Measurements from ENCODE around the gene C10orf105. TPM values are rescaled to one million over a fixed set of nuclear protein-coding genes. Genes with fewer than 3 reads are reported as not detected.

The C10orf105 gene, protein sequence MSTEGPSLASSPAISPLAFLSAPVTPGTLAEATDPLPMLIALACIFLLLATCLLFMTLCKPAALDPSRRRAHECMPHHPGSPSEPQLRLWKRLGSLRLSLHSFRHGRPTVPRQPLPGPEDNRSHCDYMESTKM
- total RNA-seq = under 1 TPM; 0.17 to 0.30 TPM

DNA sequence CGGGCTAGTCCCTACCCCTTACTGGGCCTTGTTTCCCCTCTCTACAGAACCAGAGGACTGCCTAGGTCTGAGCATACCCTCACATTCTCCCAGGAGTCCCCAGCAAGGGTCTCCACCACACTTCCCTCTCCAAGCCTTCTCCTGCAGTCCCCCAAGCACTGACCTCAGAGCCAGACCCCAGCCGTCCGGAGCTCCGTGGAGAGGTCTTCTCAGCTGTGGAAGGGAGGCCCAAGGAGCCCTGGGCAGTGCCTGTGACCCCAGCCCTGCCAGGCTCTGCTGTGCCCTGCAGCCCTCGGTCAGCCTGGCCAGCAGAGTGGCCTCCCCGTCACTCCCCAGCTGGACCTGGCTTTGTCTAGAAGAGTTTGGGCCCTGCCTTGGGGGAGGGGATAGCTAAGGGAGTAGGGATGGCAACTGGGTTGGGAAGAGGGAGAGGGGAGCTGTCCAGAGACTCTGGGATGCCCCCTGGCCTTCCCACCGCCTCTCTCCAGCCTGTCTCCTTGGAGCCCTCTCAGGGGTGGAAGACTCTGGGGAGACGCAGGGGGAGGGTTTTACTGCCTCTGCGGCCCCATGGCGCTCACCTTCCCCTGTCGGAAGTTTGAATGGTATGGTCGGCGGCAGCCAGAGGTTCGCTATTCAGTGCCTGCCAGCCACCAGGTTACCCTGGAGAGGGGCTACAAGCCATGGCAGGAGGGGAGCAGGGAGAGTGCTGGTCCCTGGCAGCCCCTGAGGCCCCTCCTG lies at the start of gene C10orf105:
C10orf105 (minus strand) TSS at position 315 of the 738 bp plus-strand sequence. CDS start 3,441 bp downstream, outside the sequence.
- no peak for ATAC-seq (ENCODE audit: low read depth)
- DNase-seq = no peak
- H3K4me1 Mint-ChIP-seq = peaks cover 11% of the 10 kb centered on the region
- no peaks in the 10 kb centered on the region for H3K27me3 Mint-ChIP-seq
- POLR2A ChIA-PET = no interaction called here
- H3K9me3 Mint-ChIP-seq = no peaks in the 10 kb centered on the region
- H3K4me3 Mint-ChIP-seq = no peak within 1 kb of the TSS
- H3K27ac Mint-ChIP-seq = peak within 1 kb of the TSS; percentile 56
- peaks cover 4% of the 10 kb centered on the region for H3K36me3 Mint-ChIP-seq

GRCh38 chr10:71767420-71768035 lies 48.0 kb upstream of the C10orf105 start:
- ATAC-seq (ENCODE audit: low read depth) = no peak
- Mint-ChIP-seq H3K36me3 (peaks cover 44% of the 10 kb centered on the region), H3K27ac (peak overlapping the region; percentile 83), H3K9me3 (no peaks in the 10 kb centered on the region), H3K27me3 (no peaks in the 10 kb centered on the region), H3K4me3 (peak overlapping the region; percentile 57), H3K4me1 (peaks cover 74% of the 10 kb centered on the region)
- no peak for DNase-seq
- POLR2A ChIA-PET = interaction anchor here (1.1 to 15.2 kb wide), 4 partner anchors 9 to 61 kb away, joined by 4 to 341 read pairs (median 5); no protein-coding TSS in a partner anchor

DNA sequence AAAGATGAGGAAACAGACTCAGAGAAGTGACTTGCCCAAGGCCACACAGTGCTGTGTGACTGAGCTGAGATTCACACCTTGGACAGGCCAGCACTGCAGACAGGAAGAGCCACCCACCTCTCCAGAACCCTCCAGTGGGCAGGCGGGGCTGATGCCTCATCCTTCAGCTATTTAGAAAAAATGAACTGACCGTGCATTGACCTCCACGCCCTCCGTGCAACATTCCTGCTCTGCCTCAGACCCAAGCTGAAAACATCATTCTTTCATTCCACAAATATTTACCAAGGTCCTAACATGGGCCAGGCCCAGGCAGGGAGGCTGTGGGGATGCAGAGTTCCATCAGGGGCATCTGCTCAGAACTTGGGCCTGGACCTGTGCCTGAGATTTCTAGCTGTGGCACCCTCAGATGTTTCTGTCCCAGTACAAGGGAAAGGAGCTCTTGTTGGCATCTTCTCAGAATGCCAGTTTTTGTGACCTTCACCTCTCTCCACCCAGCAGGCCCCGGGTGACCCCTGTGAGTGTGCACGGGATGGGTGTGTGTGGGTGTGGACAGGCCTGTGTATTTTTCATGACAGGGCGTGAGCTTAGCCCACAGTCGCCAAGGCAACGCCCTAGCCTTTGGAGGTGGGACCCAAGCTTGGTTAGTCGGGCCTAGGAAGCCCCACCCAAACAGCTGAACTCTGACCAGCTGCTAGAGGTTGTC lies 47.3 kb upstream of the C10orf105 start:
- Mint-ChIP-seq H3K9me3 (no peaks in the 10 kb centered on the region), H3K27me3 (no peaks in the 10 kb centered on the region), H3K27ac (peak overlapping the region; percentile 83), H3K4me3 (peak overlapping the region; percentile 57), H3K4me1 (peaks cover 75% of the 10 kb centered on the region), H3K36me3 (peaks cover 39% of the 10 kb centered on the region)
- POLR2A ChIA-PET = interaction anchor here (0.8 to 15.2 kb wide), 3 partner anchors 9 to 39 kb away, joined by 4 to 341 read pairs (median 4); no protein-coding TSS in a partner anchor
- DNase-seq (no peak), ATAC-seq (ENCODE audit: low read depth) (no peak)

DNA sequence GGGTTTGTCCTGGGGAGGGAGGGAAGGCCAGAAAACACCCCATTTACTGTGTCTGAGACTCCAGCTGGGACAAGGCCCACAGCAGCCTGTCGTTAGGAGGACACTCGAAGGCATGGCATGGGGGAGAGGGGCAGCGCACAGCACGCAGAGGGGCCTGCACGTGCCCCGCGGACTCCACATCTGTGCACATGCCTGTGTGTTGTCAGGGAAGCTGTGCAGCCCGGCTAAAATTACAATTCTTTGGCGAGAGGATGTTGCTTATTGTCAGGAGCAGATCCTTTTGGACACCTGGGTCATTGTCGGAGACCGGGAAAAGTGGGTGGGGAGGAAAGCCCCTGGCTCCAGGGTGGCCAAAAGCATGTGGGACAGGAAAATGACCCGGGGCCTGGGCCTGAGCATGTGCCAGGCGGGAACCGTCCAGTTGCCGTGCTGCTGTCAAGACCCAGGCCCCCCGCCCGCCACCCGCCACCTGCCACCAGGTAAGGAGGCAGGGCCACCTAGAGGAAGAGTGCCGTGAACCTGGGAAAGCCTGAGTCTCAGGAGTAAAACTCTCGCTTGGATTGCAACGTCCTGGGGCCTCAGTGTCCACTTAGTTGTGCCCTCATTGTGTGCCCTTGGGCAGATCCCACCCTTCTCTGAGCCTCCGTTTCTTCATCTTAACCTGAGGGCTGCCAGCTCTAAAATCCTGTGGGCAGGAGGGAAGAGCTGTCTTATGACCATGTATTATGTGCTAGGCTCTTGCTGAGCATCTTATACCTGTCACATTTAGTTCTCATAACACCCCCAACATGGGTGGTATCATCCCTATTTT lies 46.5 kb upstream of the C10orf105 start:
- POLR2A ChIA-PET = interaction anchor here (0.8 to 15.2 kb wide), 5 partner anchors 7 to 39 kb away, joined by 3 to 341 read pairs (median 4); partner anchors contain the start of gene VSIR
- Mint-ChIP-seq H3K4me3 (no peak overlapping the region), H3K4me1 (peaks cover 72% of the 10 kb centered on the region), H3K27ac (peak overlapping the region; percentile 83), H3K9me3 (no peaks in the 10 kb centered on the region), H3K27me3 (no peaks in the 10 kb centered on the region), H3K36me3 (peaks cover 39% of the 10 kb centered on the region)
- DNase-seq (no peak), ATAC-seq (ENCODE audit: low read depth) (no peak)

DNA sequence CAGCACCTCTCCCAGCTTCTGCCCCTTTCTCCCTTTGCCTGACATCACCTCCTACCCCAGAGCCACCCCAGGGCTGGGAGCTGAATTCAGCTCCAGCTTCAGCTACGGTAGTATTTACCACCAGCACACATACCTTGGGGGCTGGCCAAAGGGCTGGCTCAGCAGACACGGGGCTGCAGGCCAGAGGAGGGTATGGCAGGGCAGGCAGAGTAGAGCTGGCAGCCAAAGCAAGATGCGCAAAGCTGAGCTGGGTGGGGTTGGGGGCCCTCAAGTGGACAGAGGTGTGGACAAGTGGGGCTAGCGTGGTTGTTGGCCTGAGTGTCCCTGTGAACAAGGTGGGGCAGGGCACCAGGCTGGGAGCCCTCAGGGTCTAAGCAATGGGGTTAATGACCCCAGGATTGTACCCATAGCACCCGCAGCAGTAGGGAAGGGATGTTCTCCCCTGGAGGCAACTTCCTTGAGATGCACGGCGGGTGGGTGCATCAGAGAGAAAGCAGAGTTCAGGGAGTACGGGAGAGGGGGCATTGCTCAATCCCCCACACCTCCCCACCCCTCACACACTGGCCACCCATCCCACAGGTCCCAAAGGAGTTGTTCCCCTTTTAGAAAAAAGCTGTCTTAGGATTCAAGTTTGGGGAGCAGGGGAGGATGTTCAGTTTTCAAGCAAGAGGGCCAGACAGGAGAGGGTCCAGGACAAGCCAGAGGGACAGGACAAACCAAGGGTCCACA lies 45.8 kb upstream of the C10orf105 start:
- H3K27ac Mint-ChIP-seq = peak overlapping the region; percentile 76
- peak overlapping the region; percentile 28 for H3K4me3 Mint-ChIP-seq
- DNase-seq (no peak), ATAC-seq (ENCODE audit: low read depth) (no peak)
- H3K27me3 Mint-ChIP-seq = no peaks in the 10 kb centered on the region
- peaks cover 41% of the 10 kb centered on the region for H3K36me3 Mint-ChIP-seq
- no peaks in the 10 kb centered on the region for H3K9me3 Mint-ChIP-seq
- H3K4me1 Mint-ChIP-seq = peaks cover 72% of the 10 kb centered on the region
- POLR2A ChIA-PET = interaction anchor here (1.3 to 15.2 kb wide), 3 partner anchors 8 to 38 kb away, joined by 3 to 341 read pairs (median 12); partner anchors contain the start of gene VSIR

GRCh38 chr10:71763352-71764127 lies 44.0 kb upstream of the C10orf105 start:
- Mint-ChIP-seq H3K4me1 (peaks cover 62% of the 10 kb centered on the region), H3K27ac (peak overlapping the region; percentile 80), H3K36me3 (peaks cover 35% of the 10 kb centered on the region), H3K27me3 (no peaks in the 10 kb centered on the region), H3K9me3 (no peaks in the 10 kb centered on the region), H3K4me3 (no peak overlapping the region)
- ATAC-seq (ENCODE audit: low read depth) = no peak
- POLR2A ChIA-PET = interaction anchor here (1.4 to 15.2 kb wide), 4 partner anchors 10 to 36 kb away, joined by 3 to 341 read pairs (median 11); partner anchors contain the start of gene VSIR
- DNase-seq = no peak

- ATAC-seq (ENCODE audit: low read depth) (no peak), DNase-seq (no peak)
- Mint-ChIP-seq H3K27me3 (no peaks in the 10 kb centered on the region), H3K27ac (peak overlapping the region; percentile 61), H3K36me3 (peaks cover 34% of the 10 kb centered on the region), H3K9me3 (no peaks in the 10 kb centered on the region), H3K4me1 (peaks cover 64% of the 10 kb centered on the region), H3K4me3 (no peak overlapping the region)
- POLR2A ChIA-PET = interaction anchor here (1.4 to 15.2 kb wide), 3 partner anchors 9 to 20 kb away, joined by 3 to 341 read pairs (median 10); partner anchors contain the start of gene VSIR
These were observed 42.7 kb upstream of the C10orf105 start for GRCh38 chr10:71762324-71762723.

DNA sequence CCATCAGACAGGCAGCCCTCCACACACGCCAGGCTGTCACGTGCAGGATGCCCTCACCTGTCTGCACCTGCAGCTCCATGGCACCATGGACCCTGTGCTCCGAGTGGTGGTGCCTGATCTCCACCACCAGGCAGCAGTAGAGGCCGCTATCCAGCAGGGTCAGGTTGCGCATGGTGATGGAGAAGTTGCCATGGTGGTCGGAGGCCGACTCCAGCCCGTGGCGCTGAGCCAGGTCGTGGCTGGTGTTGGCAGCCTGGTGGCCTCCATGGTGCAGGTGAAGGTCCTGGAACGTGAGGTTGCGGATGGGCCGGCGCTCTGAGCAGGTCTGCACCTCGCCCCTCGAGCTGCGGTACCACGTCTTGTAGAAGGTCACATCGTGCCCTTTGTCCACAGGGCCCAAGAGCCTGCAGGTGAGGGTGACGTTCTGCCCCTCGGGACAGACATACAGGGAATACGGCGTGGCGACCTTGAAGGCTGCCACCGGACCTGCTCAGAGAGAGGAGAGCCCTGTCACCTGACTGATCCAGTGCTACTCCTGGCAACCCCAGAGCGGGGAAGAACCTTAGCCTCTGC lies 42.0 kb upstream of the C10orf105 start:
- H3K9me3 Mint-ChIP-seq = no peaks in the 10 kb centered on the region
- peaks cover 30% of the 10 kb centered on the region for H3K36me3 Mint-ChIP-seq
- ATAC-seq (ENCODE audit: low read depth) (no peak), DNase-seq (no peak)
- POLR2A ChIA-PET = interaction anchor here (15.2 kb wide), 1 partner anchor 9 kb away, joined by 341 read pairs; no protein-coding TSS in a partner anchor
- no peak overlapping the region for H3K4me3 Mint-ChIP-seq
- peak overlapping the region; percentile 74 for H3K27ac Mint-ChIP-seq
- no peaks in the 10 kb centered on the region for H3K27me3 Mint-ChIP-seq
- H3K4me1 Mint-ChIP-seq = peaks cover 64% of the 10 kb centered on the region

GRCh38 chr10:71761105-71761511 lies 41.5 kb upstream of the C10orf105 start:
- Mint-ChIP-seq H3K9me3 (no peaks in the 10 kb centered on the region), H3K36me3 (peaks cover 28% of the 10 kb centered on the region), H3K27ac (peak overlapping the region; percentile 74), H3K4me1 (peaks cover 66% of the 10 kb centered on the region), H3K4me3 (no peak overlapping the region), H3K27me3 (no peaks in the 10 kb centered on the region)
- DNase-seq (no peak), ATAC-seq (ENCODE audit: low read depth) (no peak)
- POLR2A ChIA-PET = no interaction called here

DNA sequence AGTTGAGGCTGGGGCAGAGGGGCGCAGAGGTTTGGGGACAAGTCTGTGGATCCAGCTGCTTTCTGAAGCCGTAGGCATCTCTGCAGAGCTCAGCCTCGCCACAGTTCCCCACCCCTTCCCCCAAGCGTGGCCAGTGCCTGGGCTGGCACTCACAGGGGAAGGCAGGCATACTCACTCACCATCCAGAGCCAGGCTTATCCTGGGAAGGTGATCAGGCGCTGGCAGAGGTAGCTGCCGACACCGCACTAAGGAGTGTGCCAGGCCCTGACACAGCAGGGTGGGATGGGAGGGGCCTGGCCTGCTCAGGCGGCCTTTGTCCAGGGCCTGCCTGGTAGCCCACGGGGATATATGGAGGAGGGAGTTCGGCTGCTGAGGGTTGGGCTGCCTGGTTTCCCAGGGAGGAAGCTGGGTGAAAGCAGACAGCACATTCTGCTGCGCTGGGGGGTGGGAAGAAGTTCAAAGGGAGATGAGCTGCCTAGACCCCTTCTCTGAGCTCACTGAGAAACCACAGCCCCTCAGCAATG lies 37.9 kb upstream of the C10orf105 start:
- POLR2A ChIA-PET = interaction anchor here (0.9 to 14.9 kb wide), 11 partner anchors 9 to 93 kb away, joined by 3 to 341 read pairs (median 8); partner anchors contain the start of genes PSAP and VSIR

More for the DNA sequence above, 37.9 kb upstream of the C10orf105 start:
- Mint-ChIP-seq H3K27me3 (no peaks in the 10 kb centered on the region), H3K9me3 (no peaks in the 10 kb centered on the region), H3K4me1 (peaks cover 74% of the 10 kb centered on the region), H3K36me3 (peaks cover 40% of the 10 kb centered on the region), H3K27ac (peak overlapping the region; percentile 93), H3K4me3 (peak overlapping the region; percentile 76)
- DNase-seq = peak; percentile 43
- peak; percentile 16 for ATAC-seq (ENCODE audit: low read depth)
